ENCODE data around the gene TC2N. TPM values are rescaled to one million over a fixed set of nuclear protein-coding genes. Genes with fewer than 3 reads are reported as not detected.

The TC2N gene
- total and polyA plus RNA-seq, 2 experiments from 2014 or later = 22.0 to 77.2 TPM

DNA sequence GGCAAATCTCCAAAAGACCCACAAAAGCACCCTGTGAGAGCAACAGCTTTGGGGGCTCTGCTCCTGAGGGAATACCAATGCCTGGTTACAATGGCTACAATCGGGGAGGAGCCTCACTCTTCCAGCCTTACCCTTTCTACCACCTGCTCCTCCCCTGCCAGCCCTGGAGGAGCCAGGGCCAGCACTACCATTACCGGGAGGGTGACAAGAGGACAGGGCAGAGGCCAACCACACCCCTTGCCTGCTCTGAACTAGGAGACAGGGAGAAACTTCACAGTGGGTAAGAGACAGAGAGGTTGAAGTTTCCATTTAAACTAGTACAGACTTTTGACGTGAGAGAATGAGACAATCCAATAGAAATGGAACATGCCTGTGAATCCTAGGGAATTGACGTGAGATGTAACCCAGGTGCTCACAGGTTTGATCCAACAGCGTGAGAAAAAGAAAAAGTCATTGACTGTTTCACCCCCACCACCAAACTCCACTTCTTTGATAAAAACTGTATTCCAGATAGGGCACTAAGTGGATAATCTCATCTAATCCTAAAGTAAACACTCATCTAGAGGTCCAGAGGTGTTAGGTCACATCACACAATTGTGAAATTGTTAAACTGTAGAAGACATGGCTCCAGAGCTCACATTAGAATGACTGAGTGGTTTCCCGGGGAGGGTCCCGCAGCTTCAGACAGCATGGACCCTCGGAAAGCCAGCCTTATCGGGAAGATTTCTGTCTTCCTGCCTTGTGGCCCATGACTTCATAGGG, 8.4 kb upstream of the TC2N start:
- H3K4me1 ChIP-seq (ENCODE audit: insufficient read depth) = peaks cover 5% of the 10 kb centered on the region
- TF ChIP-seq EZH2phosphoT487 (IDR thresholded peaks at IDR 0.05; ENCODE audit: low read depth, severe bottlenecking, unreplicated experiment) (peak; percentile 89), EZH2 (IDR thresholded peaks at IDR 0.05; ENCODE audit: borderline replicate concordance) (no peak)
- no peak overlapping the region for H3K4me2 ChIP-seq
- H3K79me2 ChIP-seq = no peaks in the 10 kb centered on the region
- no peaks in the 10 kb centered on the region for H3K36me3 ChIP-seq (replicated peaks; ENCODE audit: insufficient read depth, low read depth)
- H3K9me3 ChIP-seq (ENCODE audit: low read depth) = no peaks in the 10 kb centered on the region
- no peak for DNase-seq (ENCODE audit: low spot score)
- WGBS (ENCODE audit: low lambda C conversion rate, missing lambda C conversion rate) = 54% methylated on average over 9 of the region's 9 CpGs
- no peaks in the 10 kb centered on the region for H3K9me2 ChIP-seq (replicated peaks; ENCODE audit: insufficient read depth)
- no peak overlapping the region for H3K27ac ChIP-seq
- H3K27me3 ChIP-seq = no peaks in the 10 kb centered on the region
- H4K20me1 ChIP-seq (ENCODE audit: insufficient read depth, poor library complexity, severe bottlenecking) = no peaks in the 10 kb centered on the region
- H3K4me3 ChIP-seq = no peak overlapping the region
- H2AFZ ChIP-seq = no peak overlapping the region

DNA sequence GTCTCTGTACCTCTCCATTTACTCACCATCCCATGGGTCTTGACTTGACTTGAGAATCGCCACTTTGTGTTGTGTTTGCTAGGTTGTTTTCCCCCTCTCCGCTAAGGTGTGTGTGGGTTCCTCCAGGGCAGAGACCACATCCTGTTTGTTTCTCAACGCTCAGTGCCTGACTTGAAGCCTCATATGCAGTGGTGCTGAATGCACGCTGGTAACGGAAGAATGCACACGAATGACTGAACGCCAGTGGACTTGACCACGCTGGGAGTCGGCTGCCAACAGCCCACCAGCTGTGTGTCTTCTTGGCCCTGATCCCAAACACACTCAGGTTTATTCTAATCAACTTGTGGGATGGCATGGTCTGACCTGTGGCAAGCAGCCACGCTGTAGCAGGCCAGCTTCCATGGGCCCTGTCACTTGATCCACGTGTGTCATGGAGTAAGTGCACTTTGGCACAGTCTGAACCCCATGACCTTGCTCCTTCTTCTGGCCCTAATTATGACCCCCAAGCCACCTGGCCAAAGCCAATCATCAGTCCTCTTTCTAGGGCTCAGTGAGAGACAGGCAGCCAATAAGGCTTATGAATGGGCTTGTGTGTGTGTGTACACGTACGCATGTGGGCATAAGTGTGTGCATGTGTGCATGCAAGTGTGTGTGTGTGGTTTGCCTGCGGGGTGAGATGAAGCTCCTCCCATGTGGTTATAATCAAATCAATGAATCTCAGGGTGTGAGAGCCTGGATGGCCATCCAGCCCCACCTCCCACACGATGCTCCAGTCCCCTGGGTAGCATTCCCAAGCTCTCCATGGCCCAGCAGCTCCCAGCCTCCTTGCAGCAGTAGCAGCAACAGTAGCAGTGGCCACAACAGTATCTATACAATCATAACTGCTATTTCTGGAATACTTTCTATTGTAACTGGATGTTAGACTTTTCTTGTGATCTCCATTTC, 6.4 kb upstream of the TC2N start:
- no peak for DNase-seq (ENCODE audit: low spot score)
- Histone ChIP-seq H4K20me1 (ENCODE audit: insufficient read depth, poor library complexity, severe bottlenecking) (no peaks in the 10 kb centered on the region), H3K27ac (no peak overlapping the region), H3K4me2 (no peak overlapping the region), H3K4me3 (no peak overlapping the region), H3K27me3 (no peaks in the 10 kb centered on the region), H3K36me3 (replicated peaks; ENCODE audit: insufficient read depth, low read depth) (no peaks in the 10 kb centered on the region), H3K79me2 (no peaks in the 10 kb centered on the region), H3K4me1 (ENCODE audit: insufficient read depth) (peaks cover 9% of the 10 kb centered on the region), H3K9me2 (replicated peaks; ENCODE audit: insufficient read depth) (no peaks in the 10 kb centered on the region), H2AFZ (no peak overlapping the region), H3K9me3 (ENCODE audit: low read depth) (no peaks in the 10 kb centered on the region)
- TF ChIP-seq, protein P1, sequence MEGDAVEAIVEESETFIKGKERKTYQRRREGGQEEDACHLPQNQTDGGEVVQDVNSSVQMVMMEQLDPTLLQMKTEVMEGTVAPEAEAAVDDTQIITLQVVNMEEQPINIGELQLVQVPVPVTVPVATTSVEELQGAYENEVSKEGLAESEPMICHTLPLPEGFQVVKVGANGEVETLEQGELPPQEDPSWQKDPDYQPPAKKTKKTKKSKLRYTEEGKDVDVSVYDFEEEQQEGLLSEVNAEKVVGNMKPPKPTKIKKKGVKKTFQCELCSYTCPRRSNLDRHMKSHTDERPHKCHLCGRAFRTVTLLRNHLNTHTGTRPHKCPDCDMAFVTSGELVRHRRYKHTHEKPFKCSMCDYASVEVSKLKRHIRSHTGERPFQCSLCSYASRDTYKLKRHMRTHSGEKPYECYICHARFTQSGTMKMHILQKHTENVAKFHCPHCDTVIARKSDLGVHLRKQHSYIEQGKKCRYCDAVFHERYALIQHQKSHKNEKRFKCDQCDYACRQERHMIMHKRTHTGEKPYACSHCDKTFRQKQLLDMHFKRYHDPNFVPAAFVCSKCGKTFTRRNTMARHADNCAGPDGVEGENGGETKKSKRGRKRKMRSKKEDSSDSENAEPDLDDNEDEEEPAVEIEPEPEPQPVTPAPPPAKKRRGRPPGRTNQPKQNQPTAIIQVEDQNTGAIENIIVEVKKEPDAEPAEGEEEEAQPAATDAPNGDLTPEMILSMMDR (IDR thresholded peaks at IDR 0.05; ENCODE audit: poor library complexity) = no peak
- TF ChIP-seq EZH2phosphoT487 (IDR thresholded peaks at IDR 0.05; ENCODE audit: low read depth, severe bottlenecking, unreplicated experiment) = no peak
- TF ChIP-seq EZH2 (IDR thresholded peaks at IDR 0.05; ENCODE audit: borderline replicate concordance) = no peak
- WGBS (ENCODE audit: low lambda C conversion rate, missing lambda C conversion rate) = 91% methylated on average over 15 of the region's 15 CpGs

DNA sequence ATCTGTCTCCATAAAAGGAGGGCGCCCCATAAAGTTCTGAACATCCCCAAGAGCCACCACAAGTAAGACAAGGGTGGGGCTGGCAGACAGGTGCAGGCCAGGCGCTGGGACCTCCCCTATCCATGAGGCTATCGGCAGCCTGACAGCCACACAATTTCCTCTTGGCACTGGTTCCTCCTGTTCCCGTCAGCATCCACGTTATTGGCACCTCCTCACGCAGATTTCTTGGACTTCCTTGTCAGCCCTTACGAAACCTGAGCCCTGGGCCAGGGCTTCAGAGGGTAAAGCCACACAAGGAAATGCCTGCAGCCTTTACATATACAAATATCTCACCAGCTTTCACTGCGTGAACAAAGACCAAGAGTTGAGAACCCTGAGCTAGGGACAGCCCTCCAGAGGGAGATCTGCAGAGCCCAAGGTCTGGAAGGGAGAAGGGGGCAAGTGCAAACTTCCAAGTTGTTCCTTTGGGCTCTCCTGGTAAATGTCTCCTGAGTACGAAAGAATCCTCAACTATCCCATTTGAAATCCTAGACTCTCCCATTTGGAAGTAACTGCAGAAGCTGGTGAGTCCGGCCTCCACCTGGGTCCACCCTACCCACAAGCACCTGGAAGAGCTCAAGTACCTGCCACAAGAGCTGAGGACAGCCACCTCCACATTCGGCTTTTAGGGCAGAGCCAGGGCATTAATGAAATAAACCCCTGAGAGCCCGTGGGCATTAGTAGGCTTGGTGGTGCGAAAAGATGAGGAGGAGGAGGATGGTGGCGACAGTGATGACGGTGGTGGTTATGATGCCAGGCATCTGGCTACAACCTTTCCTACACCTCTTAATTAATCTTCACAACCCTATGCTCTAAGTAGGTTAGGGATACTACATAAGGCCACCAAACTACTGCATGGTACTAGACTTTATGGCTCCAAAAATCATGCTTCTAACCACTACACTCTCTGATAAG, 5.5 kb upstream of the TC2N start:
- Histone ChIP-seq H3K4me2 (no peak overlapping the region), H3K27ac (no peak overlapping the region), H3K4me1 (ENCODE audit: insufficient read depth) (peaks cover 9% of the 10 kb centered on the region), H2AFZ (no peak overlapping the region), H3K9me3 (ENCODE audit: low read depth) (no peaks in the 10 kb centered on the region), H3K27me3 (no peaks in the 10 kb centered on the region), H3K9me2 (replicated peaks; ENCODE audit: insufficient read depth) (no peaks in the 10 kb centered on the region), H3K36me3 (replicated peaks; ENCODE audit: insufficient read depth, low read depth) (no peaks in the 10 kb centered on the region), H3K79me2 (no peaks in the 10 kb centered on the region), H3K4me3 (no peak overlapping the region), H4K20me1 (ENCODE audit: insufficient read depth, poor library complexity, severe bottlenecking) (no peaks in the 10 kb centered on the region)
- TF ChIP-seq EZH2phosphoT487 (IDR thresholded peaks at IDR 0.05; ENCODE audit: low read depth, severe bottlenecking, unreplicated experiment) (no peak), EZH2 (IDR thresholded peaks at IDR 0.05; ENCODE audit: borderline replicate concordance) (no peak)
- TF ChIP-seq, protein P1 (IDR thresholded peaks at IDR 0.05; ENCODE audit: poor library complexity) = no peak
- WGBS (ENCODE audit: low lambda C conversion rate, missing lambda C conversion rate) = 80% methylated on average over 15 of the region's 15 CpGs
- no peak for DNase-seq (ENCODE audit: low spot score)
